Astrocyte of the spinal cord (primary cell): ENCODE measurements around the gene OAT.
"Not testable (repeated sequence)": the region's sequence is repeated elsewhere in the genome, so short reads cannot be mapped to it uniquely, and the experiment has no call there.

Experiments used
- DNase-seq: peaks from one replicate; pipeline ENCODE4 v3.0.0; 2011; ENCODE audit warnings: low read depth, low spot score
- H3K4me3 ChIP-seq: 2 replicates; pipeline ENCODE4 v1.5.1; 2011; ENCODE audit warnings: low read depth, mild to moderate bottlenecking, low read length, moderate library complexity
- in situ Hi-C: cut with HindIII; loops from 2 replicates; pipeline ENCODE4 v1.10.0; 2017; ENCODE audit warnings: low sequenced_read_pairs
- TF ChIP-seq, protein P1 (sequence below): IDR thresholded peaks from 2 replicates; pipeline ENCODE4 v1.5.1; 2012; ENCODE audit warnings: low read depth, mild to moderate bottlenecking, low read length, inconsistent platforms

Gene OAT

DNA sequence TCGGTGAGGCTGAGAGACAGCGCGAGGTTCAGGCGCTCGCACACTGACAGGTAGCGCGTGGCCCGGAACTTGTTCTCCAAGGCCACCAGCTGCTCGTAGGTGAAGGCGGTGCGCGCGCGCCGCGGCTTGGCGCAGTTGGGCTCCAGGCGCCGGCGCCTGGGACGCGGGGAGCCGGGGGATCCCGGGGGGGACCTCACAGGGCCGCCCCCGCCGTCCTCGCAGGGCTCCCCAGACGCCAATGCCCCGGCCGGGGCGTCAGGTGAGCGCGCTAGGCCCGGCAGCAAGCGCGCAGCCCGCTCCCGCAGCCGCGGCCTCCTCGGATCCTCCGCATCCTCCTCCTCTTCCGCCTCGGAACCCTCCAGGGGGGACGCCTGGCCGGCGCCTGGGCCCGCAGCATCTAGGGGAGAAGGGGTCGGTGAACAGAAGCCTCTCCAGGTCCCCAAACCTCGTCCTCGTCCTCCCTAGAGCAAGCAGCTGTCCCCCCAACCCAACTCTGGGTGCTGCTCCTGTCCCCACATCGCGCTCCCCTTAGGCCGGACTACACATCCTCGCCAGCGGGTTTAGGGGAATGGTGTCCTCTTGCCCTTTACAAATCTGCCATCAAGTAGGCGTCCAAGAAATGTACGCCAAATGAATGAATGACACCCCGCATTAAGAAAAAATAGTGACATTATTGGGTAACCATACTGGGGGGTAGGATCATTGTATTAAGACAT is 29.2 kb upstream of the OAT start:
- DNase-seq: no peak
- no peak overlapping the region for H3K4me3 ChIP-seq
- in situ Hi-C loops: no loop called here
- TF ChIP-seq, protein P1, sequence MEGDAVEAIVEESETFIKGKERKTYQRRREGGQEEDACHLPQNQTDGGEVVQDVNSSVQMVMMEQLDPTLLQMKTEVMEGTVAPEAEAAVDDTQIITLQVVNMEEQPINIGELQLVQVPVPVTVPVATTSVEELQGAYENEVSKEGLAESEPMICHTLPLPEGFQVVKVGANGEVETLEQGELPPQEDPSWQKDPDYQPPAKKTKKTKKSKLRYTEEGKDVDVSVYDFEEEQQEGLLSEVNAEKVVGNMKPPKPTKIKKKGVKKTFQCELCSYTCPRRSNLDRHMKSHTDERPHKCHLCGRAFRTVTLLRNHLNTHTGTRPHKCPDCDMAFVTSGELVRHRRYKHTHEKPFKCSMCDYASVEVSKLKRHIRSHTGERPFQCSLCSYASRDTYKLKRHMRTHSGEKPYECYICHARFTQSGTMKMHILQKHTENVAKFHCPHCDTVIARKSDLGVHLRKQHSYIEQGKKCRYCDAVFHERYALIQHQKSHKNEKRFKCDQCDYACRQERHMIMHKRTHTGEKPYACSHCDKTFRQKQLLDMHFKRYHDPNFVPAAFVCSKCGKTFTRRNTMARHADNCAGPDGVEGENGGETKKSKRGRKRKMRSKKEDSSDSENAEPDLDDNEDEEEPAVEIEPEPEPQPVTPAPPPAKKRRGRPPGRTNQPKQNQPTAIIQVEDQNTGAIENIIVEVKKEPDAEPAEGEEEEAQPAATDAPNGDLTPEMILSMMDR: no peak

DNA sequence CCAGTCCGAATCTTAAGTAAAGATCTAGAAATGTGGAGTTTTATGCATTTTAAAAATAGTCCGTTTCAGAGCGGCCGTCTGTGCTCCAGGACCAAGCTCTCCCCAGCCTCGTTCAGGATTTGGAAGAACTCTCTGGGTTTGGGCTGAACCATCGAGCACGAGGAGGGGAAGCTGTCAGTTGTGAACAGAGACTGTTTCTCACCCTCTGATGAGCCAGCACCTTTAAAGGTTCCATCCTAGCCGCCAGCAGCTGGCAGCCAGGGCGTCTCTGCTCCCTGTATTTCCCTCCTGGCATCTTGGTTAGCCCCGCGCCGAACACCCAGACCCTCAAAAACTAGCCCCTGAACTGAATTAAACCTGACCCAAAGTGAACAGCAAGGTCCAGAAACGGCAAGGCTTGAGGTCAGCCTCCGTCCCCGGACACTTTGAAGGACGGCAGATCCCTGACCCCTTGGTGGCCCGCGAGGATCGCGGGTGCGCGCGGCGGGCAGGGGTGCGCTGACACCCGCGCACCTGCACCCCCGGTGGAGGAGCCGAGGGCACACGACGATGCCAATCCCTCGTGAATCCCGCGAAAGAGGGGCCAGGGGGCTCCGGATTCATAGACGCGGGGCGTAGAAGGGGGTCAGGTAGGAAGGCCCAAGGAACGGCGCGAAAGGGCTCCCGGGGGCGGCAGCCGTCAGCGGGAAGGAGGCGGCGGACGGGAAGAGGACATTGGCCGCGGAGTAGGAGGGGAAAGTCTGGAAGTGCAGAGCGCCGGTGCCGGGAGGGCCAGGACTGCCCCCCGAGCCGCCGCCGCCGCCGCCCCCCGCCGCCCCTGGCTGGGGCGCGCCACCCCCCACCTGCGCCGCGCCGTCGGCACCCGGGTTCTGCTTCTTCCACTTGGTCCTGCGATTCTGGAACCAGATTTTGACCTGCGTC is 28.4 kb upstream of the OAT start:
- H3K4me3 ChIP-seq: no peak overlapping the region
- TF ChIP-seq, protein P1: no peak
- in situ Hi-C loops: no loop called here
- DNase-seq: no peak

DNA sequence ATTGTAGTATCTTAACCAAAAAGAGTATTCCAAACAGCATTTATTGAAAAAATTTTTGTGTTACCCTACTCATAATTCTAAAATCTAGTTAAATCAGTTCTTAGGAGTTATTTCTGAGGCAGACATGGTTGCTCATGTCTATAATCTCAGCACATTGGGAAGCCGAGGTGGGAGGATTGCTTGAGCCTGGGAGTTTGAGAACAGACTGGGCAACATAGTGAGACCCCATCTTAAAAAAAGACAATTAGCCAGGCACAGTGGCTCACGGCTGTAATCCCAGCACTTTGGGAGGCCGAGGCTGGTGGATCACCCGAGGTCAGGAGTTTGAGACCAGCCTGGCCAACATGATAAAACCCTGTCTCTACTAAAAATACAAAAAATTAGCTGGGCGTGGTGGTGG is 23.0 kb upstream of the OAT start:
- H3K4me3 ChIP-seq, DNase-seq, in situ Hi-C loops: not testable (repeated sequence)

DNA sequence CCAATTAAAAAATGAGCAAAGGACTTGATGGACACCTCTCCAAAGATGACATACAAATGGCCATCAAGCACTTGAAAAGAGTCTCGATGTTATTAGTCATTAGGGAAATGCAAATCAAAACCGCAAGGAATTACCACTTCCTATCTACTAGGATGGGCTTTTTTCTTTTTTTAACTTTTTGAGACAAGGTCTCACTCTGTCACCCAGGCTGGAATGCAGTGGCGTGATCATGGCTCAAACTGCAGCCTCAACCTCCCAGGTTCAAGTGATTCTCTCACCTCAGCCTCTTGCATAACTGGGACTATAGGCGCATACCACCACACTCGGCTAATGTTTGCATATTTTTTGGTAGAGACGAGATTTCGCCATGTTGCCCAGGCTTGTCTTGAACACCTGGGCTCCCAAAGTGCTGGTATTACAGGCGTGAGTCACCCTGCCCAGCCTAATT is 17.5 kb upstream of the OAT start:
- no peak for DNase-seq
- TF ChIP-seq, protein P1: no peak
- H3K4me3 ChIP-seq: no peak overlapping the region
- in situ Hi-C loops: no loop called here

DNA sequence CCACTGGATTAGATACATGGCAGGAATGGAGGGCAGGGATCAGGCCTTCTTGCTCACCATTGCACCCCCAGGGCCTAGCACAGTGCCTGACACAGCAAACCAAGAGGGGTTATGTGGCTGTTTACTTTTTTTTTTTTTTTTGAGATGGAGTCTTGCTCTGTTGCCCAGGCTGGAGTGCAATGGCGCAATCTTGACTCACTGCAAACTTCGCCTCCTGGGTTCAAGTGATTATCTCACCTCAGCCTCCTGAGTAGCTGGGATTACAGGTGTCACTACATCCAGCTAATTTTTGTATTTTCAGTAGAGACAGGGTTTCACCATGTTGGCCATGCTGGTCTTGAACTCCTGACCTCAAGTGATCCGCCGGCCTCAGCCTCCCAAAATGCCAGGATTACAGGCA is 17.0 kb upstream of the OAT start:
- H3K4me3 ChIP-seq, in situ Hi-C loops, DNase-seq: not testable (repeated sequence)

DNA sequence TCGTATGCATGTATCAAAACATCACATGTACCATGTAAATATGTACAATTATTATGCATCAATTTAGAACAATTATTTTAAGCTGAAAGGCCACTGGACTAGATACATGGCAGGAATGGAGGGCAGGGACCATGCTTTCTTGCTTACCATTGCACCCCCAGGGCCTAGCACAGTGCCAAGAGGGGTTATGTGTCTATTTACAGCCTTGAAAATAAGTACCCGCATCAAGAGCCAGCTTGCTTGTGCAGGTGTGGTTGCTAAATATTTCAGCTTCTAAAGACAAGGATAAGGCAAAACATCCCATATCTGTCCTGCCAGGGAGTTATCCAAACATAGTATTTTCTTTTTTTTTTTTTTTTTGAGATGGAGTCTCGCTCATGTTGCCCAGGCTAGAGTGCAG is 14.7 kb upstream of the OAT start:
- TF ChIP-seq, protein P1: no peak
- no peak overlapping the region for H3K4me3 ChIP-seq
- DNase-seq: no peak
- in situ Hi-C loops: no loop called here

DNA sequence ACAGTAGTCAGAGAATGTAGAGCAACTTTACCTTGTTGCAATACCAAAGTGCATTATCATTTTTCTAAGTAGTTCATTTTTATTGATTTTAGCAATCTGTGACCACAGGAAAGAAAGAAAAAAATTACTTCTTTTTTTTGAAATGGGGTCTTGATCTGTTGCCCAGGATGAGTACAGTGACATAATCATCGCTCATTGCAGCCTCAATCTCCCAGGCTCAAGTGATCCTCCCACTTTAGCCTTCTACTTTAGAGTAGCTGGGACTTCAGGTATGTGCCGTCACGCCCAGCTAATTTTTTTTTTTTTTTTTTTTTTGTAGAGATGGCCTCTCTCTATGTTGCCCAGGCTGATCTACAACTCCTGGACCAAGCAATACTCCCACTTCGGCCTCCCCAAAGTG is 11.4 kb upstream of the OAT start:
- in situ Hi-C loops: no loop called here
- TF ChIP-seq, protein P1: no peak
- no peak for DNase-seq
- H3K4me3 ChIP-seq: no peak overlapping the region
